HL-60 (cell line): ENCODE data around the gene CNTNAP4.

Experiments
- CTCF ChIP-seq: IDR thresholded peaks from one replicate; pipeline ENCODE4 v1.5.1; 2011; ENCODE audit warnings: low read length, control low read depth, inconsistent platforms; ENCODE audit not compliant: insufficient read depth
- GABPA ChIP-seq: IDR thresholded peaks from 2 replicates; pipeline ENCODE4 v1.6.1; 2012; ENCODE audit warnings: low read depth
- POLR2AphosphoS5 ChIP-seq: IDR thresholded peaks from 2 replicates; pipeline ENCODE4 v1.6.1; 2012; ENCODE audit warnings: low read depth

- no peak for TF ChIP-seq CTCF
- no peak for TF ChIP-seq POLR2AphosphoS5
- TF ChIP-seq GABPA: no peak
Measured at GRCh38 chr16:76297941-76298340, 20.7 kb downstream of the CNTNAP4 start.
